OCI-LY1 (cell line): ENCODE measurements around the gene ZBTB46.

Experiments used
- EZH2 ChIP-seq: fragments of 200-600 bp; sonication (generic), shearing (Covaris generic); IDR thresholded peaks from 2 replicates; pipeline ENCODE4 v1.8.0; 2017; ENCODE audit warnings: borderline replicate concordance, mixed run types, mild to moderate bottlenecking, antibody characterized with exemption, low read length, moderate library complexity, mixed read lengths
- TF ChIP-seq, protein P1 (sequence below): fragments of 200-600 bp; sonication (generic), shearing (Covaris generic); IDR thresholded peaks from 2 replicates; pipeline ENCODE4 v1.5.1; 2017; ENCODE audit warnings: mild to moderate bottlenecking, antibody characterized with exemption, low read length, moderate library complexity, mixed read lengths

DNA sequence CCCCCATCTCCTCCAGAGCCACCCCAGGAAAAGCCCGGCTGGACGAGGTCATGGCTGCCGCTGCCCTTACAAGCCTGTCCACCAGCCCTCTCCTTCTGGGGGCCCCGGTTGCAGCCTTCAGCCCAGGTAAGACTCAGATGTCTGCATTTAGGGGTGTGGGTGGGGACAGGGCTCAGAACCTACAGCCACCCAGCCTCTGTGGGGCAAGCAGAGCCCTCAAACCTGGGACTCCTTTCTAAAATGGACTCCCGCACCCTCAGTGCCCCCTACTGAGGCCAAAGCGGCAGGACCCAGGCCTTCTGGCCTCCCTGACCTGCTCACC lies 89.7 kb downstream of the ZBTB46 start:
- TF ChIP-seq, protein P1, sequence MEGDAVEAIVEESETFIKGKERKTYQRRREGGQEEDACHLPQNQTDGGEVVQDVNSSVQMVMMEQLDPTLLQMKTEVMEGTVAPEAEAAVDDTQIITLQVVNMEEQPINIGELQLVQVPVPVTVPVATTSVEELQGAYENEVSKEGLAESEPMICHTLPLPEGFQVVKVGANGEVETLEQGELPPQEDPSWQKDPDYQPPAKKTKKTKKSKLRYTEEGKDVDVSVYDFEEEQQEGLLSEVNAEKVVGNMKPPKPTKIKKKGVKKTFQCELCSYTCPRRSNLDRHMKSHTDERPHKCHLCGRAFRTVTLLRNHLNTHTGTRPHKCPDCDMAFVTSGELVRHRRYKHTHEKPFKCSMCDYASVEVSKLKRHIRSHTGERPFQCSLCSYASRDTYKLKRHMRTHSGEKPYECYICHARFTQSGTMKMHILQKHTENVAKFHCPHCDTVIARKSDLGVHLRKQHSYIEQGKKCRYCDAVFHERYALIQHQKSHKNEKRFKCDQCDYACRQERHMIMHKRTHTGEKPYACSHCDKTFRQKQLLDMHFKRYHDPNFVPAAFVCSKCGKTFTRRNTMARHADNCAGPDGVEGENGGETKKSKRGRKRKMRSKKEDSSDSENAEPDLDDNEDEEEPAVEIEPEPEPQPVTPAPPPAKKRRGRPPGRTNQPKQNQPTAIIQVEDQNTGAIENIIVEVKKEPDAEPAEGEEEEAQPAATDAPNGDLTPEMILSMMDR, result no peak
- TF ChIP-seq EZH2, result no peak
